K562 (cell line): ENCODE data around the gene AKT3. TPM values are rescaled to one million over a fixed set of nuclear protein-coding genes. Genes with fewer than 3 reads are reported as not detected.
A peak's percentile ranks its signal among the peaks of the same experiment; 100 is the strongest.

Experiments
- ATAC-seq: fragments of 200-7000 bp; cut with Tn5 transposase; 3 replicates; pipeline ENCODE4 v1.9.1; 2020; ENCODE audit warnings: moderate library complexity
- BruUV-seq: library from RNA; stranded (reverse); fragments of 400-500 nt; replicated peaks from 2 replicates; lab custom pipeline; 2021; lab: Mats Ljungman, UMichigan
- CTCF ChIA-PET: fragments of 300-600 bp; formaldehyde crosslinking; extraction: SDS; loops from one replicate; lab custom pipeline; 2021; ENCODE audit warnings: low intra/inter-chr PET ratio; lab: Yijun Ruan, JAX
- POLR2A ChIA-PET: fragments of 300-600, 350-650 bp; sonication (Branson Sonifier 250); formaldehyde crosslinking; extraction: SDS; loops from one replicate; lab custom pipeline; 2021; ENCODE audit warnings: antibody characterized with exemption, inconsistent platforms; lab: Yijun Ruan, JAX
- DNase-seq, 4 experiments: peaks; one replicate each; pipeline versions ENCODE4 v3.0.0 to v3.0.0-alpha.2; 2011 to 2018; ENCODE audit warnings: low spot score in 3 of 4, mixed read lengths in 3 of 4; ENCODE audit errors: extremely low read depth in 1 of 4
- FAIRE-seq: peaks from 2 replicates; lab custom pipeline; 2011; peaks lifted over from hg19 to GRCh38; lab: Jason Lieb, UNC
- H2AFZ ChIP-seq: 2 replicates; pipeline ENCODE4 v1.6.0; 2011; ENCODE audit warnings: low read depth, low read length, control low read depth, inconsistent platforms
- H3K27ac ChIP-seq: fragments of 200-600 bp; 3 replicates; pipeline ENCODE4 v1.8.0; 2011; ENCODE audit warnings: low read depth, mild to moderate bottlenecking, control low read depth, inconsistent platforms, low read length, moderate library complexity, mixed read lengths; ENCODE audit errors: extremely low read depth
- H3K27me3 ChIP-seq, 2 experiments: fragments of 300-600 bp in 1 of 2; 2 replicates in 1 of 2; 3 replicates in 1 of 2; pipeline versions ENCODE4 v1.6.0 to v1.8.0; 2011; ENCODE audit warnings: inconsistent platforms in 2 of 2, low read length in 2 of 2, mild to moderate bottlenecking in 1 of 2, mixed read lengths in 1 of 2, moderate library complexity in 1 of 2; ENCODE audit not compliant: control insufficient read depth in 2 of 2, insufficient read depth in 2 of 2
- H3K36me3 ChIP-seq: fragments of 300-600 bp; 3 replicates; pipeline ENCODE4 v1.8.0; 2011; ENCODE audit warnings: mild to moderate bottlenecking, low read length, inconsistent platforms; ENCODE audit not compliant: control insufficient read depth, insufficient read depth
- H3K4me1 ChIP-seq, 2 experiments: fragments of 200-600 bp in 1 of 2; replicated peaks in 1 of 2; 2 replicates in 1 of 2; 3 replicates in 1 of 2; pipeline versions ENCODE4 v1.5.1 to v1.8.0; 2011; ENCODE audit warnings: inconsistent platforms in 2 of 2, low read length in 2 of 2, mild to moderate bottlenecking in 1 of 2, mixed read lengths in 1 of 2, moderate library complexity in 1 of 2; ENCODE audit not compliant: control insufficient read depth in 2 of 2, insufficient read depth in 2 of 2
- H3K4me2 ChIP-seq: 2 replicates; pipeline ENCODE4 v1.6.1; 2011; ENCODE audit warnings: low read length, control low read depth, inconsistent platforms, mixed read lengths; ENCODE audit not compliant: insufficient read depth
- H3K4me3 ChIP-seq: fragments of 200-600 bp; sonication (generic), shearing (Covaris generic); 2 replicates; pipeline ENCODE4 v1.5.1; 2016; ENCODE audit warnings: control low read depth, inconsistent platforms
- H3K79me2 ChIP-seq: fragments of 200-600 bp; 3 replicates; pipeline ENCODE4 v1.8.0; 2011; ENCODE audit warnings: low read length, inconsistent platforms; ENCODE audit not compliant: control insufficient read depth, insufficient read depth
- H3K9ac ChIP-seq, 2 experiments: 2 replicates each; pipeline versions ENCODE4 v1.6.0 to v1.6.1; 2011; ENCODE audit warnings: low read depth in 2 of 2, low read length in 2 of 2, control low read depth in 1 of 2, inconsistent platforms in 1 of 2, mild to moderate bottlenecking in 1 of 2, mixed read lengths in 1 of 2; ENCODE audit not compliant: insufficient read depth in 1 of 2
- H3K9me1 ChIP-seq: one replicate; pipeline ENCODE4 v1.6.0; 2011; ENCODE audit warnings: inconsistent platforms, mild to moderate bottlenecking, low read length, moderate library complexity; ENCODE audit not compliant: control insufficient read depth, insufficient read depth
- H3K9me3 ChIP-seq: replicated peaks from 2 replicates; pipeline ENCODE4 v1.5.1; 2011; ENCODE audit warnings: low read depth, low read length, inconsistent platforms; ENCODE audit not compliant: control insufficient read depth, insufficient read depth
- H4K20me1 ChIP-seq: replicated peaks from 2 replicates; pipeline ENCODE4 v1.6.1; 2011; ENCODE audit warnings: low read length, inconsistent platforms, mixed read lengths; ENCODE audit not compliant: control insufficient read depth, insufficient read depth
- FOSL1 ChIP-seq: fragments of 200-800 bp; sonication (Bioruptor generic); conservative IDR thresholded peaks from 2 replicates; pipeline ENCODE4 v1.6.1; 2016; ENCODE audit warnings: missing genetic modification characterization, missing compliant biosample characterization
- HLTF ChIP-seq: fragments of 450-650 bp; IDR thresholded peaks from 2 replicates; pipeline ENCODE4 v1.6.1; 2016
- ILK ChIP-seq: fragments of 450-650 bp; IDR thresholded peaks from 2 replicates; pipeline ENCODE4 v1.6.1; 2016; ENCODE audit warnings: missing genetic modification characterization, low read depth, mild to moderate bottlenecking, missing compliant biosample characterization, moderate library complexity, borderline replicate concordance
- ZNF766 ChIP-seq: fragments of 200-800 bp; sonication (Bioruptor generic); conservative IDR thresholded peaks from 2 replicates; pipeline ENCODE4 v1.6.1; 2016; ENCODE audit warnings: missing genetic modification characterization, missing compliant biosample characterization
- WGBS: fragments of 100-300 bp; shearing (Covaris generic); methylation state at CpG from one replicate; pipeline ENCODE4 v1.1.6; 2016; ENCODE audit warnings: low coverage, mixed read lengths; ENCODE audit not compliant: insufficient coverage; ENCODE audit errors: missing lambda C conversion rate; 5-methylcytosine and 5-hydroxymethylcytosine counted together
- in situ Hi-C: fragments of 300-500 bp; cut with MboI; formaldehyde crosslinking; loops from 4 replicates; pipeline ENCODE4 v1.15.0; 2018; ENCODE audit warnings: inconsistent platforms, mixed read lengths
- intact Hi-C: fragments of 100-400 bp; cut with micrococcal nuclease; formaldehyde crosslinking; loops from 2 replicates; pipeline ENCODE4 v1.14.2; 2022
- polyA plus RNA-seq, 8 experiments: library from polyadenylated mRNA; depleted of rRNA in 4 of 8; stranded (reverse) in 5 of 8; unstranded in 3 of 8; fragments of >200 nt; fragmentation: Nextera tagmentation in 2 of 8; fragmentation: Illumina TruSeq in 1 of 8; extraction: Ambion mirVana in 2 of 8; extraction: Trizol in 1 of 8; gene quantifications; 2 replicates each; pipeline versions ENCODE4 v1.2.1 to v1.2.3, GENCODE V29; 2011 to 2014; ENCODE audit warnings: inconsistent platforms in 1 of 8, missing spikeins in 1 of 8
- total RNA-seq, 7 experiments: library from RNA; depleted of rRNA in 6 of 7; stranded (reverse); fragments of >200 nt in 6 of 7; fragmentation: Illumina TruSeq in 2 of 7; extraction: Trizol in 2 of 7; gene quantifications; 2 replicates each; pipeline versions ENCODE4 v1.2.1 to v1.2.3, GENCODE V29; 2011 to 2021; ENCODE audit warnings: low replicate concordance in 1 of 7

AKT3 gene
- total and polyA plus RNA-seq, 9 of the 15 experiments (the other 6 are each of a cell fraction or from before 2014, with no cell fraction given), result 0.04 to 0.54 (median 0.18) TPM; not detected in 1

DNA sequence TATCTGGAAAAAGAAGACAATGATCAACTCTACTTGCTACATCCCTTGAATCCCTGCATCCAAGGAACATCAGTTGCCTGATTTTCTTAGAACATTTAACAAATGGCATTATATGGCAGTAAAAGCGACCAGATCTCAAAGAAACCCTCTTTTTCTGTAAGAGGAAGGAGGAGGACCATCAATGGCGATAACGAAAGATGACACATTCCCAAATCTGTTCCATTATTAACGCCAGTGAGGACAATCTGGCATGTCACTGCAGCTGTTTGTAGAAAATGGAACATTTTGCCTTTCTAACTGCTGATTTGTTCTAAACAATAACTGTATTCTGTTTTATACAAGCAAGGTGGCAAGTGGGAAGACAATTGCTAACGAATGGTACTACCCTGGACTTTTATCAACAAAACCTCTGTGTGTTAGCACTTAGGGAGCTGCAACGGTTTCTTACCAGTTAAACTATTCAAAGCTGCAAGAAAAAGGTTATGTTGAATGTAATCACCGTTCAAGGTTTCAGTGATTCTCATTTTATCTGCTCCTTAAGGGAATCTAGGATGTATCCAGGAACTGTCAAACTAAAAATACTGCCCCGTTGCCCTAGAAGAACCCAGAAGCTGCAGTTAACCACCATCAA lies 342.3 kb downstream of the AKT3 start:
- WGBS, result 2% methylated on average over 8 of the region's 8 CpGs
- ChIA-PET POLR2A (interaction anchor here (0.7 kb wide), 1 partner anchor 20 kb away, joined by 3 read pairs; no protein-coding TSS in a partner anchor), CTCF (no interaction called here)
- Histone ChIP-seq H3K4me3 (no peak overlapping the region), H3K27me3 (peaks cover 14 to 36% of the 10 kb centered on the region in 2 experiments; a peak in 4 of 5 replicates), H3K9me3 (no peaks in the 10 kb centered on the region), H3K79me2 (no peaks in the 10 kb centered on the region), H3K36me3 (no peaks in the 10 kb centered on the region), H3K27ac (no peak overlapping the region), H3K9me1 (no peaks in the 10 kb centered on the region), H3K4me2 (no peak overlapping the region), H3K9ac (no peak overlapping the region), H4K20me1 (no peaks in the 10 kb centered on the region), H3K4me1 (peaks cover 0 to 16% of the 10 kb centered on the region in 2 experiments; a peak in 3 of 5 replicates), H2AFZ (no peak overlapping the region)
- FAIRE-seq, result no peak
- in situ Hi-C loops (no loop called here), intact Hi-C loops (no loop called here)
- TF ChIP-seq ZNF766 (CRISPR knock-in tag) (peak; percentile 53; the same call in 1 of the 2 replicates), HLTF (no peak), ILK (tag) (no peak), FOSL1 (tag) (no peak)
- DNase-seq, result no peak
- no peak for ATAC-seq
- BruUV-seq, result no TSS peak
